SIG-M5 (cell line): Measurements from ENCODE around the gene ISCU.
"Not testable (repeated sequence)": the region's sequence is repeated elsewhere in the genome, so short reads cannot be mapped to it uniquely, and the experiment has no call there.

ENCODE experiments used
- DNase-seq: peaks from one replicate; lab custom pipeline; 2025; lab: John Stamatoyannopoulos, UW

ISCU gene

GRCh38 chr12:108543652-108544051 lies 18.7 kb upstream of the ISCU start:
- DNase-seq = no peak

- no peak for DNase-seq
Observed at GRCh38 chr12:108547686-108548085, 14.7 kb upstream of the ISCU start.

- DNase-seq = no peak
Observed at GRCh38 chr12:108548954-108549521, 13.4 kb upstream of the ISCU start.

- DNase-seq = no peak
Observed at GRCh38 chr12:108551535-108551934, 10.9 kb upstream of the ISCU start.

- no peak for DNase-seq
Observed at GRCh38 chr12:108553799-108554198, 8.6 kb upstream of the ISCU start.

- DNase-seq = not testable (repeated sequence)
Observed at GRCh38 chr12:108555383-108555782, 7.0 kb upstream of the ISCU start.

GRCh38 chr12:108559007-108559655 lies 3.3 kb upstream of the ISCU start:
- DNase-seq = no peak

- DNase-seq = no peak
Observed at GRCh38 chr12:108559748-108560147, 2.6 kb upstream of the ISCU start.

GRCh38 chr12:108560321-108560721 lies 2.1 kb upstream of the ISCU start:
- DNase-seq = no peak

GRCh38 chr12:108560752-108561719 lies 1.4 kb upstream of the ISCU start, which contains the start of gene SART3:
TSS of gene SART3 (minus strand) at chr12:108561173. CDS start at chr12:108561154, 19 bp downstream.
- DNase-seq = peak; percentile 77

- no peak for DNase-seq
Observed at GRCh38 chr12:108561852-108562347, 496 bp upstream of the ISCU start.

- DNase-seq = peak; percentile 67
Observed at GRCh38 chr12:108563136-108563803, 874 bp downstream of the ISCU start.

- DNase-seq = no peak
Observed at GRCh38 chr12:108563804-108564151, 1.4 kb downstream of the ISCU start.

GRCh38 chr12:108564724-108565123 lies 2.3 kb downstream of the ISCU start:
- DNase-seq = no peak

- no peak for DNase-seq
Observed at GRCh38 chr12:108565146-108565545, 2.8 kb downstream of the ISCU start.

- DNase-seq = no peak
Observed at GRCh38 chr12:108565976-108566375, 3.6 kb downstream of the ISCU start.

- no peak for DNase-seq
Observed at GRCh38 chr12:108566452-108566851, 4.1 kb downstream of the ISCU start.

- DNase-seq = no peak
Observed at GRCh38 chr12:108567406-108568337, 5.3 kb downstream of the ISCU start.

- no peak for DNase-seq
Observed at GRCh38 chr12:108568338-108569154, 6.2 kb downstream of the ISCU start.
